ENCODE measurements around the gene ALKBH7.
"Not testable (repeated sequence)": the region's sequence is repeated elsewhere in the genome, so short reads cannot be mapped to it uniquely, and the experiment has no call there.

The ALKBH7 gene

DNA sequence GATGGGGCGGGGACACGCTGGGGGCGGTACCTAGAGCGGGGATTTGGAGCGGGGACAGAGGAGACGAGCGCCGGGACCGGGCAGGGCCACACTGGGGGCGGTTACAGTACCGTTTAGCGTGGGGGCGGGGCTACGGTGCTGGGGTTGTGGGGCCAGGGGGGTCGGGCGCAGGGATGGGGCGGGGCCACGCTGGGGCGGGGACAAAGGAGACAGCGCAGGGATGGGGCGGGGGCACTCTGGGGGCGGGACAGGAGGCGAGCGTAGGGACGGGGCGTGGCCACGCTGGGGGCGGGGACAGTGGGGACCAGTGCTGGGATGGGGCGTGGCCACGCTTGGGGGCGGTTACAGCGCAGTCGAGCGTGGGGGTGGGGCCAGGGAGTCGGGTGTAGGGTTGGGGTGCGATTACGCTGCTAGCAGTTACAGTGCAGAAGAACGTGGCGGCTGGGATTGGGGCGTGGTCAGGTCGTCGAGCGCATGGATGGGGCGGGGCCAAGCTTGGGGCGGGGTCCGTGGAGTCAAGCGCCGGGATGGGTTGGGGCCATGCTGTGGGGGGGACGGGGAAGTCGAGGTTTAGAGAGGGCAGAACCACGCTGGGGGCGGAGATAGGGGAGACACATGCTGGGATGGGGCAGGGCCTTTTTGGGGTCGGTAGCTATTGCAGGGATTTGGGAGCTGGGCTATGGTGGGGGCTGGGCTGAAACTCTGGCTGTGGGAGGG lies 660 bp downstream of the ALKBH7 start:
- DNase-seq: peak; percentile 92

DNA sequence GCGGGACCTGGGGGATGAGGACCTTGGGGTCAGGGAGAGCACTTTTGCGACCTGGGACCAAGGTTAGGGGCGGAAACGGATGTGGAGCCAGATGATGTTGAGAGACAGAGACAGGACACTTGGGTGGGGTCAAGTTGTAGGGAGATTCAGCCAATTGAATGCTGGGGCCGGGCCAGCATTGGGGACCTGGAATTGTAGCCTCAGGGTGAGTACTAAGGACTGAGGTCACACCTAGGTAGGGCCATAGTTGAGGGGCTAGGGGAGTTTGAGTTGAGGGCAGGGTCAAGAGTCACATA lies 1.2 kb downstream of the ALKBH7 start:
- no peak for DNase-seq

DNA sequence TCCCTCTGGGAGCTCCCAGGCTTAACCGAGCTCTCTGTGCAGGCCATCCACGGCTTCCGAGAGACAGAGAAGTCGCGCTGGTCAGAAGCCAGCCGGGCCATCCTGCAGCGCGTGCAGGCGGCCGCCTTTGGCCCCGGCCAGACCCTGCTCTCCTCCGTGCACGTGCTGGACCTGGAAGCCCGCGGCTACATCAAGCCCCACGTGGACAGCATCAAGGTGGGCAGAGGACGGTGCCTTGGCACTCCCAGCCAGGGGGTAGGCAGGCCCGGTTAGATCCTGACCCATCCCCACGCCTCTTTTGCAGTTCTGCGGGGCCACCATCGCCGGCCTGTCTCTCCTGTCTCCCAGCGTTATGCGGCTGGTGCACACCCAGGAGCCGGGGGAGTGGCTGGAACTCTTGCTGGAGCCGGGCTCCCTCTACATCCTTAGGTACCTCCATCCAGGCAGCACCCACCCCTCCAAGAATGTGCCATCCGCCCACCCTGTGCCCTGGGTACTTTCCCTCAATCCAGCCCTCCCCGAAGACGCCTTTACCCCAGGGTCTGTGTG lies 1.6 kb downstream of the ALKBH7 start:
- DNase-seq: no peak

DNA sequence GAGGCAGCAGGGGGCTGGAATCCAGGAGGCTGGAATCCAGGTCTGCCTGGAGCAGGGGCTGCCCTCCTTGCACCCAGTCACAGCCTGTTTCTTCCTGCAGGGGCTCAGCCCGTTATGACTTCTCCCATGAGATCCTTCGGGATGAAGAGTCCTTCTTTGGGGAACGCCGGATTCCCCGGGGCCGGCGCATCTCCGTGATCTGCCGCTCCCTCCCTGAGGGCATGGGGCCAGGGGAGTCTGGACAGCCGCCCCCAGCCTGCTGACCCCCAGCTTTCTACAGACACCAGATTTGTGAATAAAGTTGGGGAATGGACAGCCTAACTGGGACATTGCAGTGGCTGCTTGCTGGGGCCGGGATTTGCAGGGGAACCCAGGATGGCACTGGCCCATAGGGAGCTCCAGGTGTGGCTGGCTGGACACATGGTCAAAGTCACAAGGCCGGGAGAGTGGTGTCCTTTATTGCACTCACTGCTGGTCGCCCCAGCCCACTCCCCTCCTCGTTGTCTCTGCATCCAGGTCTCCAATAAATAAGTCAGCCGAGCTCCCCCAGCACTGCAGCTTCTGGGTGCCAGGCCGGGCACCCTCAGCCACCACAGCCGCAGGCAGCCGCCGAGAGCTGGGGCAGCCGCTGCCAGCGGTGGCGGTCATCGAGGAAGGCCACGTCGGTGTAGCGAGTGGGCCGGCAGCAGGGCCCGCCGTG lies 2.3 kb downstream of the ALKBH7 start:
- no peak for DNase-seq

DNA sequence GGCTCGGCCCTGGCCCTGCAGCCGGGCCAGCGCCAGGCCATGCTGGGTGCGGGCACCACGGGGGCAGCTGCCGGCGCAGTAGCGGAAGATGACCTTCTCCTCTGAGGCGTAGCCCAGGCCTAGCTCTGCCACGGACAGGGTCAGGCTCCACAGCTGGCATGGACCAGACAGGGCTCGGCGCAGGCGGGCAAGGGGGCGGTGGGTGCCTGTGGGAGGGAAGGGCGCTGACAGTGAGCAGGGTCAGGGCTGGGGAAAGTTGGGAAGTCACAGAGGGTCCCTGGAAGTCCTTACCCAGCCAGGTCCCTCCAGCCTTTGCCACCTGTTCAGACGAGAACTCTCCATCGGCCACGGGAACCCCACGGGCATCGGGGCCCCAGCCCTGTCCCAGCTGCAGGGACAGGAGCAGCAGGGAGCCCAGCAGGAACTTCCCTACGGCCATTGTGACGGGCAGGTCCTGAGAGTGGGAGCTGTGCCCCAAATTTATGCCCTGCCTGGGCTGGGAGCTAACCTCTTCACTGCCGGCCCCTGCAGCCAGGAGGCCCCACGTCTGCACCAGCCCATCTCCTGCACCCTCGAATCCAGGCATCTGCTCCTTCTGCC lies 2.9 kb downstream of the ALKBH7 start, which contains the start of gene PSPN:
Gene PSPN, minus strand, starts transcription at position 523 of the 600 bp plus-strand sequence. Its CDS starts 84 bp downstream, at position 439.
- DNase-seq: no peak

DNA sequence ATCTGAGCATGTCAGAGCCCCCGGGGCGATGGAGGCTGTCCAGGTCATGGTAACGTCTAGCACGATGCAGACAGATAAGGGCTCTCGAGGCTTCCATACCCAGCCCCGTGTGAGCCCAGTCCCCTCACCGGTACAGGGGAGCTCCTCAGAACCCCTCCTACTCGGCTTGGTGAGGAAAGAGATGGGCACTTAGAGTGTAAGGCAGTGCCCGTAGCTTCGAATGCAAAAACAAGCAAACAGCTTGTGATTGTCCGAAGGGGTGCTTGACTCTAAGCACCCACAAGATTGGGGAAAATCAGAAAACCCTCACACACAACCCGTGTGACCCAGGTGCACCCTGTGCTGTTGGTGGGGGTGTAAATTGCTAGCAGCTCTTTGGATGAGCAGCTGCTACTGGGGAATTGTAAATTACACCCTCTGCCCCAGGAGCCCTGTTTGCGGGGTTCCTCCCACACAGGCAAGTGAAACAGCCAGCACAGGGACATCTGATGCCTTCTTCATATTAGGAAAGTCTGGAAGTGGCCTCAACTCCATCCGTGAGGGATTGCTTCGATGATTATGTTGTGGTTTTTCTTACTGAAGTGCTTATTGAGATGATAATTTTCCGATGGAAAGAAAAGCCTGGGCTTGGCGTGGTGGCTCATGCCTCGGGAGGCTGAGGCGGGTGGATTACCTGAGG lies 4.1 kb downstream of the ALKBH7 start:
- DNase-seq: no peak

DNA sequence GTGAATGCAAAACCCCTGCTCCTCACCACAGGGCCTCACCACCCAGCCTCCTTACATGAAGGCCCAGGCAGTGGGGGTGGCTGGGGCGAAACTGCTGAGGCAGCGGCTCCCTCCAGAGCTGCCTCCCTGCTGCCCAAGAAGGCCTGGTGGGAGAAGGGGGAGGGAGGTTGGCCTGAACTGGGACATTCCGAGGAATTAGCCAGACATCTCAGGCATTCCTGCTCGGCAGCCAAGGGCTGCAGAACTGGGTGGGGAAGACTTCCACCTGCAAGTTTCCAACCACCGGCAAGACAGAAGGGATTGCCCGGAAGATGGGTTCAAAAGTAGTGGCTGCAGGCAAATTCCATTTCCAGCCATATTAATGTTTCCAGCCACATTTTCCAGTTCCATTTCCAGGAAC lies 5.4 kb downstream of the ALKBH7 start:
- no peak for DNase-seq

DNA sequence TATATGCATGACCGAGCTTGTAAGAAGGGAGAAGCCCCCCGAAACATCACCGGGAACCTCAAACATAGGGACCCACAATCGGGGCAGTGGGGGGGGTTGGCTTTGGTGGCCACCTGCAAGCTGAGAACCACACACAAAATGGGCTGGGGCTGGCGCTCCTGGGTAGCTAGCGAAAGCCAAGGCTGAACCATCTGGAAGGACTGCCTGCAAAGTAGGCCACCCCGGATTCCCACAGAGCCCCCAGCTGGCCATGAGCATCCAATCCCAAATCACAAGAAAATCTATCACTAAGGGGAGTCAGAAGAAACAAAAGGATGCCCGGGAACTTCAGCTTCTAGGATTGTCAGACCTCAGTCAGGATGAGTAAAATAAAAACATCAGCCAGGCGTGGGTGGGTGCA lies 5.9 kb downstream of the ALKBH7 start:
- no peak for DNase-seq

DNA sequence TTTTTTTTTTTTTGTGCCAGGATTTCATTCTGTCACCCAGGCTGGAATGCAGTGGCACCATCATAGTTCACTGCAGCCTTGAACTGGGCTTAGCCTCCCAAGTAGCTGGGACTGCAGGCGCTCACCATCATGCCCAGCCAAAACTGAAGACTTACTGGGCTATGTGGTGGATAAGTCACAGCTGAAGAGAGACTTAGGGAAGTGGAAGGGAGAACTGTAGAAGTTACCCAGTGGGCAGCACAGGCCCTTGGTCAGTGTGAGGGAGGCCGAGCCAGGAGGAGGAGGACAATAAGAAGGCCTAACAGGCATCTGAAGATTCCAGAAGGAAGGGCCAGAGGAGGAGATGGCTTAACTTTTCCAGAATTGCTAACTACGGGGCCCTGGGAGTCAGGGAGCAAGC lies 7.2 kb downstream of the ALKBH7 start:
- DNase-seq: no peak

DNA sequence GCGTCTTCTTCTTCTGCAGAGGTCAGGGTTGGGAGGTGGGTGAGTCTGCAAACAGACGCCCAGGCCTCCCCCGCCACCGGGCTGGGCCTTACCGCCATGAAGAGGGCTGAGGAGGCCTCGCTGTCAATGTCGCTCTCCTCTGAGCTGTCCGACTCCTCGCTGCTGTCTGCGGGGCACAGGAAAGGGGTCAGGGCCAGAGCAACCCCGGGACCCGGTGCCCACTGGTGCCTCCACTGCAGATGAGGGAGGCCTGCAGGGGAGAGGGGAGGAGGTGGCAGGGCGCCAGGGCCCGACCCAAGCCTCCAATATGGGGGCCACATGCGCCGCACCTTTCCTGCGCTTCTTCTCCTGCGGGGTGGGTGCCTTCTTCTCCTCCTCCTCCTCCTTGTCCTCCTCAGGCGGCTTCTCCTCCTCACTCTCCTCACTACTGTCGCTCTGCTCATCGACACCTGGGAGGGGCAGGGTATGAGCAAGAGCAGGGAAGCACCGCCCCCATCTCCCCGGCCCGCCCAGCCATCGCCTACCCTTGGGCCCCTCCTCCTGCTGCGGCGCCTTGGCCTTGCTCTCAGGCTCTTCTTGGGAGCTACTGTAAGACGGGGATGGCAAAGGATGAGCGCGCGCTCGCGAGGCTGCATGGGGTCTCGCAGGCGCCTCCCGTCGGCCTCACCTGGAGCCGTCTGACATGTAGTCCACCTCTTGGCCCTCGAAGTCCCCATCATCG lies 8.6 kb downstream of the ALKBH7 start:
- DNase-seq: no peak

DNA sequence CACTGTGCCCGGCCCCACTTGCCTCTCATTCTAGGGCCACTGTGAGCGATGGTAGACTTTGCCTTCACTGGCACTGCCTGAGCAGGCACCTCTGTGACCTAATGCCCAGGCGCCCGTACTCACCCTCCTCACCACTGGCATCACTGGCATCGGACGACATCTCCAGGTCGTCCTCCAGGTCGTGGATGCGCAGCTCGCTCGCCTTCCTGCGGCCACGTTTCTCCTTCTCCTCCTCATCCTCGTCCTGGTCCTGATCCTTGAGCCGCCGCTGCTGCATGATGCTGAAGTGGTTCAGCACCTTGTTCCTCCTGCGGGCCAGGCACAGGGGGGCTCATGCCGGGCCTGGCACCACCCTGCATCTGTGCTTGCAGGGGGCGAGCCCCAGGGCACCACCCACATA lies 10.6 kb downstream of the ALKBH7 start:
- no peak for DNase-seq

DNA sequence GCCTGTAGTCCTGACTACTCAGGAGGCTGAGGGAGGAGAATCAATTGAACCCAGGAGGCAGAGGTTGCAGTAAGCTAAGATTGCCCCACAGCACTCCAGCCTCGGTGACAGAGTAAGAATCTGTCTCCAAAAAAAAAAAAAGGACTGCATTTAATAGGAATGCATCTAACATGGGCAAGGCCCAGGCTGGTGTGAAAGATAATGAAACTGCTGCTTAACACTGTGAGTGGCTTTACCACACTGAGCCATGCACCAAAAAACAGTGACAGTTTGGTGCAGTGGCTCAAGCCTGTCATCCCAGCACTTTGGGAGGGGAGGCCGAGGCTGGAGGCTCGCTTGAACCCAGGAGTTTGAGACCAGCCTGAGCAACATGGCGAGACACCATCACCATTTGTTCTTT lies 11.8 kb downstream of the ALKBH7 start:
- no peak for DNase-seq

DNA sequence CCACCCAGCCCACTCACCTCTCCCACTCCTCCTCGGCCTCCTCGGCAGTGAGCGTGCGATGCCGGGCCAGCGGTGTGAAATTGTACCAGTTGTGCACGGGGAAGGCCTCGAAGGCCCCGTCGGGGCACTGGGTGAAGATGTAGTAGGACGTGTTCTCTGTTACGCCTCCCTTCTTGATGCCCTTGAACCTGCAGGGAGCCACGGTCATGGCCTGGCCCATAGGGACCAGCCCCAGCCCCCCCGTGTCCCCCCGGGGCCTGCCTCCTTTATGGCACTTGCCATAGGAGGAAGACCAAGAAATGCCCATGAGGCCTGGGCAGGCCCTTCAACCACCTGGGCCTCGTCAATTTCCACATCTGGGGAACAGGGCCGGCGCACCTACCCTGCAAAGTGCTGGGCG lies 14.8 kb downstream of the ALKBH7 start:
- no peak for DNase-seq

DNA sequence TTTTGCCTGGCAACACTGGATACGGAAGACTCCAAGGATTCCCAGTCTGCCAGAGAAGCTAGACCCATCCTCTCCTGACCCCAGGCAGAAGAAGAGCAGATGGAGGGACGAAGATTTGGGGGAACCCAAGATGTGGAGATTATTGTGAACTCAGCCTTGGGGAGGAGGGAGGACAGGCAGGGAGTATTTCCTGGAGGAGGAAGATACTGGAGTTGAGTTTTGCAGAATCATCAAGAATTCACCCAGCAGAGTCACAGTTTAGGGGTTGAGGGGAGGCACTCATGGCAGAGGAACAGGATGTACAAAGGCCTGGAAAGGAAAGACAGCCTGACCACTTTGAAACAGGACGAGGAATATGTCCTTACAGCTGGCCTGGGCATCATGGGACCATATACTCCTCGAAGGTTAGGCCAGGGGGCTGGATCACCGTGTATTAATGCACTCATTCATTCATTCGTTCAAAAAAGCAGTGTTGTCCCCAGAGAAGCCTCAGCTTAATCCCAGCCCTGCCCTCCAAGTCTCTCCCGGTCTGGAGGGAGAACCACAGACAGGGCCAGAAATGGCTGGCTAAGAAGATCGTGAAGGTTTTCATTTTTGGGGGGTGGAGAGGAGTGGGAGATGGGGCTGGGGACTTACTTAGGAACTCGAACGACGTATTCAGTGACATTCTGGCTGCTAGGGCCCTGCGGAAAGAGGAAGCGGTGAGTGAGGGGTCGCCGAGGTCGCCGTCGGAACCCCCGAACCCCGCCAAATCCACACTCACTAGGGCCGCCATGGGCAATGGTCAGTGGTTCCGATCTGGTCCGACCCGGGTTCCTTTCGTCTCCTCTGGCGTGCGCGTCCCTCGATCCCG lies 19.9 kb downstream of the ALKBH7 start:
- no peak for DNase-seq

DNA sequence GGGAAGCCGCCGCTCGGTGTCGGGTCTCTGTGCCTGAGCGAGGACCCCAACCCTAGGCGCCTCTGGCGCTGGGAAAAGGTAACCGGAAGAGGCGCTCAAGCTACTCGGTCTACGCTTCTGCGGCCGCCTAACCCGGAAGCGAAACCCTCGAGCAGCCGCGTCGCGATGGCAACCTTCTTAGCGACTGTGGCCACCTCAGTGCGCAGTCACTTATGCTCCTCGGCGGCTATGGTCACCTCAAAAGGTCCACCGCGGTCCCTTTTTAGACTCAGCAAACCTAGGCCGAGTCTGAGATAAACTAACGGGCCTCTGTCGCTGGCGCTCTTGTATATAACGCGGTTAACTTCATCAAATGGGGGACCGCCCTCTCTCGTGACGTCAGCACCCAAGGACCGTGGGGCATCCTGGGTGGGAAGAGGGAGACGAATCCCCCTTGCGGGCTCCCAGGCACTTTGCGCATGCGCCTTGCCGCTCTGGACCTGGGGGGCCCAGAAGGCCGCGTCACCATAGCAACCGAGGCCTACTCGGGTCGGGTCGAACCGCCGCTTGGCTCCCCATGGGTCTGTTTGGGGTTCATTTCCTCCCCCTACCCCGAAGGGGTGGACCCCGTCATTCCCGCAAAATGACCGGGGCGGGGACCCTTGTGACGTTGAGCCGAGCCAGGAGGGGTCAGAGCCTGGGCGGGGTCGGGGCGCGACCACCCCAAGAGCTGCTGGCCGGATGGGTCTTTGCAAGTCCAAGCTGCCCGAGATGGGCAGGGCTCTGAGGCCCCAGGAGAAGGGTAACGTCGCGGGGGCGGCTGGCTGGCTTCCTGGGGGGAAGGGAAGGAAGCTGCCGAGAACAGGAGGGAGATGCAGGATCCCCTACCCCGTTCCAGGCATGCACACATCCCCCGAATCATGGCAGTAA lies 20.7 kb downstream of the ALKBH7 start, which contains the start of gene GTF2F1:
Gene GTF2F1, minus strand, starts transcription at position 91 of the 909 bp plus-strand sequence. CDS start 169 bp downstream, outside the sequence.
- DNase-seq: peak; percentile 92

DNA sequence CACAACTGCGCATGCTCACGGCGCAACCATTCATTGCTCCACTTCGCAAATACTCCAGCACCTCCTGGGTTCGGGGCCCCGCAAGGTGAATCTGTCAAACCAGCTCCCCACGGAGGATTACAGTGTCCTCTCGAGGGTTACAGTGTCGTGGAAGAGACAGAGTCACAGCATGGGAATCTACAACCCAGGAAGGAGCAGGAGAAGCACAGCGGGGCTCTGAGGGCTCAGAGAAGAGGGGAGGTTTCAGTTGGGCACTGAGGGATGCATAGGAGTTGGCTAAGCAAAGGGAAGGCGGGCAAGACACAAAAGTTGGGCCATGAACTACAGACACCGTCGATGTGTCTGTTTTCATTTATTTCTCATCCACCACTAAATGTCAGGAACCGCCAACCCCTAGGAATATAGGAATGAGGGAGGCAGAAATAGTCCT lies 21.4 kb downstream of the ALKBH7 start:
- DNase-seq: no peak

DNA sequence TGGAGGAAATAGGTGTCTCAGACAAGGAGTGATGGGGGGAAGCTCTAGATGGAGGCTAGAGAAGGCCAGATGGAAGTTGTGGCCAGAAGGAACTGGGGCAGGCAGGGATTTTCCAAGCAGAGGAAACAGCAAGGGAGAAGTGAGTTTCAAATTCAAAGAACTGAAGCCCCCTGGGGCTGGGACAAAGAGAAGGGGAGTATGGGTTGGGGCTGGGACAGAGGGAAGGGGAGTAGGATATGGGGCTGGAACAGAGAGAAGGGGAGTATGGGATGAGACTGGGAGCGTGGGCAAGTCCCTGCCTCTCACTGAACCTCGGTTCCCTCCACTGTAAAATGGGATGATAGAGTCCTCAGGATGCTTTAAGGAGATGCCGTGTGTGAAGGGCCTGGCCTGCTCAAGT lies 22.2 kb downstream of the ALKBH7 start:
- no peak for DNase-seq

DNA sequence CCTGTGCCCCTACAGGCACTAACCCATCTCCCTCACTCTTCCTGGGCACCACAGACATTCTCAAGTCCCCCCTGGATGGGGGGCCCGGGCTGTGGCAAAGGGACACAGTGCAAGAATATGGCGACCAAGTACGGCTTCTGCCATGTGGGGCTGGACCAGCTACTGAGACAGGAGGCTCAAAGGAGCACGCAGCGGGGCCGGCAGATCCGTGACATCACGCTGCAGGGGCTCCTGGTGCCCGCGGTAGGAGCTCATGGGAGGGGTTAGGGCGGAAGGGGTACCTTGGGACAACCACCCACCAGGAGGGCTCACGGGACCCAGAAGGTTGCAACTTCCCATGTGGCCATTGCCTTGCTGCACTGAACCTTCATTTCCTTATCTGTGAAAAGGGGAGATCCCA lies 23.7 kb downstream of the ALKBH7 start:
- DNase-seq: no peak

DNA sequence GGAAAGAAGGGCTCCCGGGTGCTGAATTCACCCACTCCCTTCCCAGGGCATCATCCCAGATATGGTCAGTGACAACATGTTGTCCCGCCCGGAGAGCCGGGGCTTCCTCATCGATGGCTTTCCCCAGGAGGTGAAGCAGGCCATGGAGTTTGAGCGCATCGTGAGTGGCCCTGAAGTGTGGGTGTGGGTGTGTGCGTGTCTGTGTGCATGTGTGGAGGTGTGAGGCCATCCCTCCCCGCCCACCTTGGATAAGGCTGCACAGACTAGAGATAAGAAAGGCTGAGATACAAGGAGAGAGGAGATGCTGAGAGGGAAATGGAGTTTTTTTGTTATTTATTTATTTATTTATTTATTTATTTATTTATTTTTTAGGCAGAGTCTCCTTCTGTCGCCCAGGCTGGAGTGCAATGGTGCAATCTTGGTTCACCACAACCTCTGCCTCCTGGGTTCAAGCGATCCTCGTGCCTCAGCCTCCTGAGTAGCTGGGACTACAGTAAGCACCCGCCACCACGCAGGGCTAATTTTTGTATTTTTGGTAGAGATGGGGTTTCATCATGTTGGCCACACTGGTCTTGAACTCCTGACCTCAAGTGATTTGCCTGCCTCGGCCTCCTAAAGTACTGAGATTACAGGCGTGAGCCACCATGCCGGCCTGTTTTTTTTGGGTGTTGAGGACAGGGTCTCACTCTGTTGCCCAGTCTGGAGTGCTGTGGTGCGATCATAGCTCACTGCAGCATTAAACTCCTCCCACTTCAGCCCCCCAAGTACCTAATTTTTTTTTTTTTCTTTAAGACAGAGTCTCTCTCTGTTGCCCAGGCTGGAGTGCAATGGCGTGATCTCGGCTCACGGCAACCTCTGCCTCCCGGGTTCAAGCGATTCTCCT lies 27.7 kb downstream of the ALKBH7 start:
- not testable (repeated sequence) for DNase-seq
